Endothelial cell of umbilical vein (primary cell): ENCODE data around the gene FILIP1L. TPM values are rescaled to one million over a fixed set of nuclear protein-coding genes. Genes with fewer than 3 reads are reported as not detected.

Source experiments
- BruUV-seq: library from RNA; stranded (reverse); fragments of 400-500 nt; replicated peaks from 2 replicates; lab custom pipeline; 2021; lab: Mats Ljungman, UMichigan
- CTCF ChIA-PET: fragments of 300-600, 350-600 bp; sonication (Branson Sonifier 250); formaldehyde crosslinking; loops from one replicate; lab custom pipeline; 2021; ENCODE audit warnings: antibody characterized with exemption, inconsistent platforms; lab: Charles Lee
- POLR2A ChIA-PET: fragments of 300-600, 350-600 bp; sonication (Branson Sonifier 250); formaldehyde crosslinking; loops from one replicate; lab custom pipeline; 2021; ENCODE audit warnings: antibody characterized with exemption, inconsistent platforms; lab: Charles Lee
- DNase-seq: peaks from one replicate; pipeline ENCODE4 v3.0.0-alpha.2; 2011; ENCODE audit warnings: low read depth, low spot score
- FAIRE-seq: peaks from 2 replicates; lab custom pipeline; 2011; peaks lifted over from hg19 to GRCh38; lab: Jason Lieb, UNC
- H2AFZ ChIP-seq: 2 replicates; pipeline ENCODE4 v1.6.0; 2012; ENCODE audit warnings: low read depth, low read length, control low read depth, inconsistent platforms
- H3K27ac ChIP-seq: 2 replicates; pipeline ENCODE4 v1.5.1; 2011; ENCODE audit warnings: low read depth, mild to moderate bottlenecking, control low read depth, low read length, moderate library complexity; ENCODE audit not compliant: insufficient read depth
- H3K27me3 ChIP-seq, 2 experiments: 2 replicates each; pipeline versions ENCODE4 v1.6.0 to v1.6.1; 2011; ENCODE audit warnings: low read length in 2 of 2, mixed read lengths in 1 of 2; ENCODE audit not compliant: control insufficient read depth in 2 of 2, insufficient read depth in 2 of 2
- H3K36me3 ChIP-seq, 2 experiments: 2 replicates in 1 of 2; 3 replicates in 1 of 2; pipeline ENCODE4 v1.5.1; 2011; ENCODE audit warnings: low read length in 2 of 2, mild to moderate bottlenecking in 1 of 2, moderate library complexity in 1 of 2; ENCODE audit not compliant: control insufficient read depth in 2 of 2, insufficient read depth in 2 of 2; ENCODE audit errors: extremely low read depth in 1 of 2
- H3K4me1 ChIP-seq: 3 replicates; pipeline ENCODE4 v1.5.1; 2011; ENCODE audit warnings: mild to moderate bottlenecking, low read length; ENCODE audit not compliant: control insufficient read depth, insufficient read depth; ENCODE audit errors: extremely low read depth
- H3K4me2 ChIP-seq: 2 replicates; pipeline ENCODE4 v1.6.1; 2011; ENCODE audit warnings: low read length, control low read depth, mixed read lengths; ENCODE audit not compliant: insufficient read depth
- H3K4me3 ChIP-seq, 3 experiments: fragments of 200-600 bp in 1 of 3; sonication (generic), shearing (Covaris generic) in 1 of 3; replicated peaks in 1 of 3; 2 replicates each; pipeline ENCODE4 v1.5.1; 2011 to 2016; ENCODE audit warnings: control low read depth in 3 of 3, low read length in 3 of 3, mild to moderate bottlenecking in 2 of 3, inconsistent platforms in 1 of 3, low read depth in 1 of 3, moderate library complexity in 1 of 3; ENCODE audit not compliant: insufficient read depth in 1 of 3
- H3K79me2 ChIP-seq: 2 replicates; pipeline ENCODE4 v1.6.0; 2012; ENCODE audit warnings: low read length, inconsistent platforms; ENCODE audit not compliant: control insufficient read depth, insufficient read depth
- H3K9ac ChIP-seq: replicated peaks from 2 replicates; pipeline ENCODE3; 2011; ENCODE audit warnings: low read length, control low read depth; ENCODE audit not compliant: insufficient read depth; ENCODE audit errors: extremely low read depth
- H3K9me1 ChIP-seq: replicated peaks from 3 replicates; pipeline ENCODE4 v1.6.0; 2011; ENCODE audit warnings: mild to moderate bottlenecking, low read length; ENCODE audit not compliant: control insufficient read depth, insufficient read depth; ENCODE audit errors: extremely low read depth
- H3K9me3 ChIP-seq: replicated peaks from 2 replicates; pipeline ENCODE4 v1.5.1; 2012; ENCODE audit warnings: low read length, inconsistent platforms; ENCODE audit not compliant: control insufficient read depth, insufficient read depth
- H4K20me1 ChIP-seq: replicated peaks from 2 replicates; pipeline ENCODE3; 2011; ENCODE audit warnings: mild to moderate bottlenecking, low read length; ENCODE audit not compliant: control insufficient read depth, insufficient read depth; ENCODE audit errors: extremely low read depth
- EZH2 ChIP-seq: IDR thresholded peaks from 2 replicates; pipeline ENCODE4 v1.6.1; 2012; ENCODE audit warnings: borderline replicate concordance, low read depth, mild to moderate bottlenecking, moderate library complexity, low read length, inconsistent platforms; ENCODE audit not compliant: severe bottlenecking
- FOS ChIP-seq: IDR thresholded peaks from 2 replicates; pipeline ENCODE4 v1.6.1; 2011; ENCODE audit warnings: mild to moderate bottlenecking, low read length, moderate library complexity, borderline replicate concordance; ENCODE audit not compliant: insufficient read depth
- GATA2 ChIP-seq: IDR thresholded peaks from 2 replicates; pipeline ENCODE4 v1.7.0; 2011; ENCODE audit warnings: low read depth, mild to moderate bottlenecking, moderate library complexity, mixed read lengths, low read length; ENCODE audit not compliant: insufficient read length, insufficient read depth
- JUN ChIP-seq: IDR thresholded peaks from 2 replicates; pipeline ENCODE4 v1.6.1; 2011; ENCODE audit warnings: borderline replicate concordance, low read depth; ENCODE audit not compliant: insufficient read length, insufficient read depth
- MYC ChIP-seq: IDR thresholded peaks from one replicate; pipeline ENCODE4 v1.6.1; 2011; ENCODE audit warnings: mild to moderate bottlenecking, low read depth, low read length
- POLR2A ChIP-seq: IDR thresholded peaks from 2 replicates; pipeline ENCODE4 v1.6.1; 2012; ENCODE audit warnings: low read depth, mild to moderate bottlenecking, control low read depth, low read length
- POLR2AphosphoS5 ChIP-seq: IDR thresholded peaks from 2 replicates; pipeline ENCODE4 v1.6.1; 2012; ENCODE audit warnings: low read depth, mild to moderate bottlenecking, control low read depth, low read length, moderate library complexity; ENCODE audit not compliant: insufficient read depth
- dilution Hi-C: fragments of 300-500 bp; cut with MboI; formaldehyde crosslinking; loops from one replicate; pipeline ENCODE4 v1.15.0; 2019; ENCODE audit warnings: low sequenced_read_pairs; ENCODE audit not compliant: extremely low pct_ligation_motif_present
- intact Hi-C: fragments of 100-400 bp; cut with micrococcal nuclease; formaldehyde crosslinking; loops from one replicate; pipeline ENCODE4 v1.10.0; 2022
- polyA plus RNA-seq, 4 experiments: library from polyadenylated mRNA; depleted of rRNA in 3 of 4; stranded (reverse) in 3 of 4; unstranded in 1 of 4; fragments of >200 nt; gene quantifications; 2 replicates each; pipeline versions ENCODE4 v1.2.1 to v1.2.3, GENCODE V29; 2011 to 2012; ENCODE audit warnings: missing spikeins in 1 of 4
- total RNA-seq: library from RNA; stranded (reverse); gene quantifications from 2 replicates; pipeline ENCODE4 v1.2.3, GENCODE V29; 2021
- TF ChIP-seq, protein P1 (sequence below): IDR thresholded peaks from 2 replicates; pipeline ENCODE4 v1.6.1; 2011; ENCODE audit not compliant: insufficient read depth, insufficient read length
- TF ChIP-seq, protein P2 (sequence below), 2 donors: IDR thresholded peaks; 1 replicate in 1 of 2; 2 replicates in 1 of 2; pipeline ENCODE4 v1.5.1; 2011; ENCODE audit warnings: low read length in 2 of 2, mild to moderate bottlenecking in 2 of 2, moderate library complexity in 2 of 2, control low read depth in 1 of 2, inconsistent platforms in 1 of 2, low read depth in 1 of 2; ENCODE audit not compliant: insufficient read depth in 1 of 2; ENCODE audit errors: extremely low read depth in 1 of 2

The FILIP1L gene
- total and polyA plus RNA-seq, 2 donors (not counting 3 experiments of a cell fraction or from before 2014, with no cell fraction given) = 26.0 to 29.9 TPM

DNA sequence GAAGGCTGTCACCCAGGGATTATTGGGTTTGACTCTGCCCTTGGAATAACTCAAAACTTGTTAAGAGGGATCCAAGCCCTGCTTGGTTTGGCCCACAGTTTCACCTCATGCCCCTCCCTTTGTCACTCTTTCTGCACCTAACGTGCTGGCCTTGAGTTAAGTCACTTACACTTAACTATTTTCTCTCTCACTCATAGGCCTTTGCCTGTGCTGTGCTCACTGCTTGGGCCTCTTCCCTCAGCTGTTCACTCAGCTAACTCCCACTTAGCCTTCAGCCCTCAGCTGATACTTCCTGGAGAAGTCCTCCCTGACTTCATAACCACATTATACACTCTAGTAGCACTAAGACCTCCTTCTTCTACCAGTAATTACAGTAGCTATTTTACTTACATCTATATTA lies 163.4 kb downstream of the FILIP1L start:
- TF ChIP-seq, protein P1, sequence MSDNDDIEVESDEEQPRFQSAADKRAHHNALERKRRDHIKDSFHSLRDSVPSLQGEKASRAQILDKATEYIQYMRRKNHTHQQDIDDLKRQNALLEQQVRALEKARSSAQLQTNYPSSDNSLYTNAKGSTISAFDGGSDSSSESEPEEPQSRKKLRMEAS = no peak
- no peak for TF ChIP-seq MYC
- TF ChIP-seq GATA2 = no peak
- TF ChIP-seq JUN = no peak
- no peak for TF ChIP-seq EZH2
- TF ChIP-seq FOS = no peak
- no peak for TF ChIP-seq POLR2A
- TF ChIP-seq, protein P2, sequence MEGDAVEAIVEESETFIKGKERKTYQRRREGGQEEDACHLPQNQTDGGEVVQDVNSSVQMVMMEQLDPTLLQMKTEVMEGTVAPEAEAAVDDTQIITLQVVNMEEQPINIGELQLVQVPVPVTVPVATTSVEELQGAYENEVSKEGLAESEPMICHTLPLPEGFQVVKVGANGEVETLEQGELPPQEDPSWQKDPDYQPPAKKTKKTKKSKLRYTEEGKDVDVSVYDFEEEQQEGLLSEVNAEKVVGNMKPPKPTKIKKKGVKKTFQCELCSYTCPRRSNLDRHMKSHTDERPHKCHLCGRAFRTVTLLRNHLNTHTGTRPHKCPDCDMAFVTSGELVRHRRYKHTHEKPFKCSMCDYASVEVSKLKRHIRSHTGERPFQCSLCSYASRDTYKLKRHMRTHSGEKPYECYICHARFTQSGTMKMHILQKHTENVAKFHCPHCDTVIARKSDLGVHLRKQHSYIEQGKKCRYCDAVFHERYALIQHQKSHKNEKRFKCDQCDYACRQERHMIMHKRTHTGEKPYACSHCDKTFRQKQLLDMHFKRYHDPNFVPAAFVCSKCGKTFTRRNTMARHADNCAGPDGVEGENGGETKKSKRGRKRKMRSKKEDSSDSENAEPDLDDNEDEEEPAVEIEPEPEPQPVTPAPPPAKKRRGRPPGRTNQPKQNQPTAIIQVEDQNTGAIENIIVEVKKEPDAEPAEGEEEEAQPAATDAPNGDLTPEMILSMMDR (IDR thresholded peaks at IDR 0.05; ENCODE audit: extremely low read depth in 1 of 2, insufficient read depth in 1 of 2, low read depth in 1 of 2, low read length in 2 of 2) = no peak
- no peak for TF ChIP-seq POLR2AphosphoS5
- Histone ChIP-seq H3K4me1 (no peaks in the 10 kb centered on the region), H3K4me3 (no peak overlapping the region), H3K79me2 (no peaks in the 10 kb centered on the region), H3K36me3 (no peaks in the 10 kb centered on the region), H3K9ac (no peak overlapping the region), H3K9me1 (no peaks in the 10 kb centered on the region), H3K4me2 (no peak overlapping the region), H4K20me1 (no peaks in the 10 kb centered on the region), H3K27ac (no peak overlapping the region), H3K27me3 (no peaks in the 10 kb centered on the region), H2AFZ (no peak overlapping the region), H3K9me3 (no peaks in the 10 kb centered on the region)
- dilution Hi-C loops (no loop called here), intact Hi-C loops (no loop called here)
- FAIRE-seq (no peak), DNase-seq (no peak)
- ChIA-PET POLR2A (no interaction called here), CTCF (interaction anchor here (0.9 to 1.5 kb wide), 4 partner anchors 9 to 303 kb away, joined by 3 to 6 read pairs (median 4); no protein-coding TSS in a partner anchor)
- no TSS peak for BruUV-seq
